B cell (primary cell): ENCODE results near the gene GEMIN7. TPM values are rescaled to one million over a fixed set of nuclear protein-coding genes. Genes with fewer than 3 reads are reported as not detected.

ENCODE experiments used
- ATAC-seq: fragments of 200-7000 bp; cut with Tn5 transposase; one replicate; pipeline ENCODE4 v1.10.0; 2021; ENCODE audit warnings: low read depth, mild to moderate bottlenecking, moderate number of reproducible peaks, moderate library complexity
- CTCF ChIA-PET: fragments of 350-600 bp; sonication (Branson Sonifier 250); formaldehyde crosslinking; loops from one replicate; lab custom pipeline; 2021; ENCODE audit warnings: antibody characterized with exemption, inconsistent platforms; lab: Charles Lee
- POLR2A ChIA-PET: fragments of 350-600 bp; sonication (Branson Sonifier 250); formaldehyde crosslinking; loops from one replicate; lab custom pipeline; 2021; ENCODE audit warnings: antibody characterized with exemption; lab: Charles Lee
- DNase-seq: peaks from one replicate; pipeline ENCODE4 v3.0.0; 2013
- H2AFZ ChIP-seq: 2 replicates; pipeline ENCODE4 v1.6.1; 2012; ENCODE audit warnings: mild to moderate bottlenecking, low read depth, low read length; ENCODE audit not compliant: insufficient read depth, poor library complexity, severe bottlenecking
- H3K27ac ChIP-seq, 2 donors: 1 replicate in 1 of 2; 2 replicates in 1 of 2; pipeline ENCODE4 v1.5.1; 2012 to 2013; ENCODE audit warnings: low read length in 2 of 2, mild to moderate bottlenecking in 2 of 2, moderate library complexity in 1 of 2
- H3K27me3 ChIP-seq, 4 experiments: fragments of 200-600 bp in 1 of 4; sonication (generic) in 1 of 4; replicated peaks in 1 of 4; 1 replicate in 2 of 4; 2 replicates in 2 of 4; pipeline versions ENCODE4 v1.6.1 to v1.7.0; 2013 to 2016; ENCODE audit warnings: low read length in 3 of 4, mild to moderate bottlenecking in 2 of 4, mixed read lengths in 1 of 4, moderate library complexity in 1 of 4; ENCODE audit not compliant: insufficient read depth in 4 of 4, control insufficient read depth in 3 of 4; ENCODE audit errors: control extremely low read depth in 1 of 4
- H3K36me3 ChIP-seq, 2 experiments: replicated peaks in 1 of 2; 1 replicate in 1 of 2; 2 replicates in 1 of 2; pipeline versions ENCODE4 v1.6.1 to v1.7.1; 2013; ENCODE audit warnings: low read length in 1 of 2; ENCODE audit not compliant: insufficient read depth in 2 of 2, control insufficient read depth in 1 of 2; ENCODE audit errors: control extremely low read depth in 1 of 2, extremely low read depth in 1 of 2
- H3K4me1 ChIP-seq, 2 donors: fragments of 200-600 bp in 1 of 2; sonication (generic) in 1 of 2; 1 replicate in 1 of 2; 2 replicates in 1 of 2; pipeline versions ENCODE4 v1.5.1 to v1.6.1; 2013 to 2017; ENCODE audit warnings: low read length in 2 of 2; ENCODE audit not compliant: control insufficient read depth in 2 of 2, insufficient read depth in 2 of 2
- H3K4me2 ChIP-seq: replicated peaks from 2 replicates; pipeline ENCODE3; 2012; ENCODE audit warnings: mild to moderate bottlenecking, low read depth, low read length; ENCODE audit not compliant: poor library complexity, severe bottlenecking
- H3K4me3 ChIP-seq, 5 experiments: fragments of 200-600 bp in 1 of 5; sonication (generic) in 1 of 5; 1 replicate in 3 of 5; 2 replicates in 2 of 5; pipeline versions ENCODE4 v1.5.1 to v1.7.0; 2011 to 2016; ENCODE audit warnings: low read length in 4 of 5, mild to moderate bottlenecking in 4 of 5, low read depth in 2 of 5, control low read depth in 1 of 5, moderate library complexity in 1 of 5; ENCODE audit not compliant: insufficient read depth in 1 of 5; ENCODE audit errors: control extremely low read depth in 1 of 5, extremely low read depth in 1 of 5
- H3K79me2 ChIP-seq: fragments of 200-600 bp; sonication (generic); one replicate; pipeline ENCODE4 v1.6.0; 2016; ENCODE audit warnings: low read length; ENCODE audit not compliant: control insufficient read depth, insufficient read depth
- H3K9ac ChIP-seq: fragments of 200-600 bp; sonication (generic); 2 replicates; pipeline ENCODE4 v1.6.1; 2017; ENCODE audit warnings: mild to moderate bottlenecking, low read length, moderate library complexity
- H3K9me3 ChIP-seq, 3 donors: one replicate each; pipeline versions ENCODE4 v1.6.1 to v1.7.1; 2013; ENCODE audit warnings: low read length in 2 of 3; ENCODE audit not compliant: control insufficient read depth in 2 of 3, insufficient read depth in 1 of 3; ENCODE audit errors: control extremely low read depth in 1 of 3
- H4K20me1 ChIP-seq: 2 replicates; pipeline ENCODE4 v1.6.0; 2012; ENCODE audit warnings: mild to moderate bottlenecking, low read length; ENCODE audit not compliant: insufficient read depth, control insufficient read depth, poor library complexity, severe bottlenecking
- H3K27ac Mint-ChIP-seq: one replicate; pipeline ENCODE4 v1.8.0; 2021; ENCODE audit warnings: mixed read lengths
- H3K27me3 Mint-ChIP-seq: one replicate; pipeline ENCODE4 v1.8.0; 2021; ENCODE audit warnings: mixed read lengths
- H3K4me1 Mint-ChIP-seq: one replicate; pipeline ENCODE4 v1.8.0; 2021; ENCODE audit warnings: mixed read lengths
- H3K4me3 Mint-ChIP-seq: one replicate; pipeline ENCODE4 v1.8.0; 2021; ENCODE audit warnings: mixed read lengths
- H3K9me3 Mint-ChIP-seq: one replicate; pipeline ENCODE4 v1.8.0; 2022; ENCODE audit warnings: mixed read lengths; ENCODE audit not compliant: insufficient read depth
- CTCF ChIP-seq: fragments of 200-600 bp; IDR thresholded peaks from one replicate; pipeline ENCODE4 v1.8.0; 2022; ENCODE audit warnings: antibody characterized with exemption, mild to moderate bottlenecking
- EZH2 ChIP-seq: IDR thresholded peaks from 2 replicates; pipeline ENCODE4 v1.6.1; 2012; ENCODE audit warnings: borderline replicate concordance, low read depth, mild to moderate bottlenecking, moderate library complexity, low read length; ENCODE audit not compliant: insufficient read depth, poor library complexity, severe bottlenecking
- WGBS: methylation state at CpG from one replicate; pipeline ENCODE4 v1.1.5; 2013; ENCODE audit warnings: missing lambda C conversion rate; ENCODE audit not compliant: insufficient coverage; 5-methylcytosine and 5-hydroxymethylcytosine counted together
- intact Hi-C: fragments of 100-400 bp; cut with micrococcal nuclease; formaldehyde crosslinking; loops from one replicate; pipeline ENCODE4 v1.10.0; 2022
- polyA plus RNA-seq: library from polyadenylated mRNA; depleted of rRNA; stranded (reverse); fragments of >200 nt; gene quantifications from 2 replicates; pipeline ENCODE4 v1.2.3, GENCODE V29; 2012
- total RNA-seq, 2 donors: library from RNA; stranded (reverse); fragments of 120-200 nt in 1 of 2; gene quantifications; 1 replicate in 1 of 2; 2 replicates in 1 of 2; pipeline versions ENCODE4 v1.2.3 to v1.2.4, GENCODE V29; 2013 to 2022

Gene GEMIN7
- total and polyA plus RNA-seq, 2 donors (not counting 1 experiment from before 2014, with no cell fraction given): 43.0 to 89.4 TPM

- ATAC-seq (peak; percentile 29), DNase-seq (peak; percentile 28)
- Histone ChIP-seq H3K4me3 (no peak overlapping the region), H3K36me3 (no peaks in the 10 kb centered on the region), H3K4me2 (peak overlapping the region; percentile 71), H3K4me1 (peaks cover 45 to 80% of the 10 kb centered on the region in 2 donors), H3K9ac (no peak overlapping the region), H3K27me3 (no peaks in the 10 kb centered on the region), H4K20me1 (peaks cover 87% of the 10 kb centered on the region), H3K9me3 (no peaks in the 10 kb centered on the region), H3K79me2 (peaks cover 95% of the 10 kb centered on the region), H3K27ac (no peak overlapping the region), H2AFZ (no peak overlapping the region)
- Mint-ChIP-seq H3K27ac (peak overlapping the region; percentile 13), H3K9me3 (no peaks in the 10 kb centered on the region), H3K4me1 (peaks cover 78% of the 10 kb centered on the region), H3K4me3 (peak overlapping the region; percentile 42), H3K27me3 (no peaks in the 10 kb centered on the region)
- CTCF ChIA-PET: interaction anchor here (0.6 to 1.5 kb wide), 3 partner anchors 9 to 181 kb away, joined by 3 read pairs; no protein-coding TSS in a partner anchor
- WGBS: 2% methylated on average over 13 of the region's 16 CpGs
- TF ChIP-seq EZH2 (no peak), CTCF (no peak)
- intact Hi-C loops: no loop called here
- POLR2A ChIA-PET: interaction anchor here (0.7 kb wide), 1 partner anchor 61 kb away, joined by 9 read pairs; the partner anchor contains the start of gene TRAPPC6A
These were observed 38.1 kb downstream of the GEMIN7 start for GRCh38 chr19:45117167-45117594.

- H4K20me1 ChIP-seq: peaks cover 87% of the 10 kb centered on the region
- H3K27ac Mint-ChIP-seq: peak overlapping the region; percentile 15
- H3K4me1 ChIP-seq: peaks cover 45 to 84% of the 10 kb centered on the region in 2 donors
- no peak overlapping the region for H3K27ac ChIP-seq
- WGBS: 71% methylated on average over 11 of the region's 12 CpGs
- H3K4me3 Mint-ChIP-seq: peak overlapping the region; percentile 71
- no peaks in the 10 kb centered on the region for H3K9me3 ChIP-seq
- ChIA-PET POLR2A (no interaction called here), CTCF (interaction anchor here (0.6 to 1.5 kb wide), 3 partner anchors 8 to 181 kb away, joined by 3 read pairs; no protein-coding TSS in a partner anchor)
- peaks cover 79% of the 10 kb centered on the region for H3K4me1 Mint-ChIP-seq
- intact Hi-C loops: no loop called here
- no peak overlapping the region for H3K9ac ChIP-seq
- no peak overlapping the region for H3K4me3 ChIP-seq
- DNase-seq: no peak
- H3K27me3 Mint-ChIP-seq: no peaks in the 10 kb centered on the region
- no peaks in the 10 kb centered on the region for H3K36me3 ChIP-seq
- peak overlapping the region; percentile 71 for H3K4me2 ChIP-seq
- peaks cover 95% of the 10 kb centered on the region for H3K79me2 ChIP-seq
- no peaks in the 10 kb centered on the region for H3K9me3 Mint-ChIP-seq
- no peak overlapping the region for H2AFZ ChIP-seq
- no peak for TF ChIP-seq EZH2
- no peak for TF ChIP-seq CTCF
- ATAC-seq: no peak
- H3K27me3 ChIP-seq: no peaks in the 10 kb centered on the region
These were observed 38.6 kb downstream of the GEMIN7 start for GRCh38 chr19:45117671-45118070.
